Measurements from ENCODE around the gene ARHGAP24. TPM values are rescaled to one million over a fixed set of nuclear protein-coding genes. Genes with fewer than 3 reads are reported as not detected.
A peak's percentile ranks its signal among the peaks of the same experiment; 100 is the strongest.

ARHGAP24 gene
- total RNA-seq, 1 donor, result 52.5 TPM

- no peak overlapping the region for H3K4me3 ChIP-seq (ENCODE audit: insufficient read depth, low read length)
- H3K27ac ChIP-seq (ENCODE audit: low read depth, low read length), result peak overlapping the region; percentile 87
- no peaks in the 10 kb centered on the region for H3K27me3 ChIP-seq (ENCODE audit: insufficient read depth, low read length)
- no peak overlapping the region for H3K4me2 ChIP-seq (ENCODE audit: insufficient read depth, low read length)
- TF ChIP-seq CTCF (IDR thresholded peaks at IDR 0.05; ENCODE audit: extremely low read depth, low read depth, low read length), result no peak
- no peaks in the 10 kb centered on the region for H3K36me3 ChIP-seq (ENCODE audit: insufficient read depth, low read length)
- H2AFZ ChIP-seq (ENCODE audit: low read length), result no peak overlapping the region
- peaks cover 86% of the 10 kb centered on the region for H3K79me2 ChIP-seq (ENCODE audit: insufficient read depth, low read length)
- DNase-seq (ENCODE audit: insufficient read length, low spot score, missing footprints), result no peak
- peaks cover 68% of the 10 kb centered on the region for H3K4me1 ChIP-seq (ENCODE audit: insufficient read depth, low read length)
- H3K9me3 ChIP-seq (ENCODE audit: low read depth, low read length), result no peaks in the 10 kb centered on the region
- H4K20me1 ChIP-seq (ENCODE audit: insufficient read depth, low read length), result no peaks in the 10 kb centered on the region
Observed at GRCh38 chr4:85784947-85785346, 310.0 kb downstream of the ARHGAP24 start.

- no peak overlapping the region for H2AFZ ChIP-seq (ENCODE audit: low read length)
- peaks cover 85% of the 10 kb centered on the region for H3K4me1 ChIP-seq (ENCODE audit: insufficient read depth, low read length)
- no peaks in the 10 kb centered on the region for H3K27me3 ChIP-seq (ENCODE audit: insufficient read depth, low read length)
- peak overlapping the region; percentile 87 for H3K27ac ChIP-seq (ENCODE audit: low read depth, low read length)
- H3K79me2 ChIP-seq (ENCODE audit: insufficient read depth, low read length), result peaks cover 85% of the 10 kb centered on the region
- H3K36me3 ChIP-seq (ENCODE audit: insufficient read depth, low read length), result no peaks in the 10 kb centered on the region
- H3K9me3 ChIP-seq (ENCODE audit: low read depth, low read length), result no peaks in the 10 kb centered on the region
- no peak for TF ChIP-seq CTCF (IDR thresholded peaks at IDR 0.05; ENCODE audit: extremely low read depth, low read depth, low read length)
- peak overlapping the region; percentile 25 for H3K4me2 ChIP-seq (ENCODE audit: insufficient read depth, low read length)
- DNase-seq (ENCODE audit: insufficient read length, low spot score, missing footprints), result no peak
- H3K4me3 ChIP-seq (ENCODE audit: insufficient read depth, low read length), result no peak overlapping the region
- no peaks in the 10 kb centered on the region for H4K20me1 ChIP-seq (ENCODE audit: insufficient read depth, low read length)
Observed at GRCh38 chr4:85787133-85787532, 312.2 kb downstream of the ARHGAP24 start.

GRCh38 chr4:85788604-85789003 is 313.7 kb downstream of the ARHGAP24 start:
- Histone ChIP-seq H3K27me3 (ENCODE audit: insufficient read depth, low read length) (no peaks in the 10 kb centered on the region), H3K4me3 (ENCODE audit: insufficient read depth, low read length) (no peak overlapping the region), H3K4me1 (ENCODE audit: insufficient read depth, low read length) (peaks cover 87% of the 10 kb centered on the region), H2AFZ (ENCODE audit: low read length) (no peak overlapping the region), H3K27ac (ENCODE audit: low read depth, low read length) (peak overlapping the region; percentile 46), H3K79me2 (ENCODE audit: insufficient read depth, low read length) (peaks cover 79% of the 10 kb centered on the region), H4K20me1 (ENCODE audit: insufficient read depth, low read length) (no peaks in the 10 kb centered on the region), H3K4me2 (ENCODE audit: insufficient read depth, low read length) (no peak overlapping the region), H3K9me3 (ENCODE audit: low read depth, low read length) (no peaks in the 10 kb centered on the region), H3K36me3 (ENCODE audit: insufficient read depth, low read length) (no peaks in the 10 kb centered on the region)
- DNase-seq (ENCODE audit: insufficient read length, low spot score, missing footprints), result no peak
- no peak for TF ChIP-seq CTCF (IDR thresholded peaks at IDR 0.05; ENCODE audit: extremely low read depth, low read depth, low read length)

GRCh38 chr4:85789241-85789640 is 314.3 kb downstream of the ARHGAP24 start:
- H3K9me3 ChIP-seq (ENCODE audit: low read depth, low read length), result no peaks in the 10 kb centered on the region
- no peak for TF ChIP-seq CTCF (IDR thresholded peaks at IDR 0.05; ENCODE audit: extremely low read depth, low read depth, low read length)
- peaks cover 78% of the 10 kb centered on the region for H3K79me2 ChIP-seq (ENCODE audit: insufficient read depth, low read length)
- no peaks in the 10 kb centered on the region for H3K27me3 ChIP-seq (ENCODE audit: insufficient read depth, low read length)
- no peak overlapping the region for H3K4me2 ChIP-seq (ENCODE audit: insufficient read depth, low read length)
- H3K27ac ChIP-seq (ENCODE audit: low read depth, low read length), result peak overlapping the region; percentile 61
- no peaks in the 10 kb centered on the region for H3K36me3 ChIP-seq (ENCODE audit: insufficient read depth, low read length)
- H2AFZ ChIP-seq (ENCODE audit: low read length), result no peak overlapping the region
- no peak overlapping the region for H3K4me3 ChIP-seq (ENCODE audit: insufficient read depth, low read length)
- no peak for DNase-seq (ENCODE audit: insufficient read length, low spot score, missing footprints)
- H3K4me1 ChIP-seq (ENCODE audit: insufficient read depth, low read length), result peaks cover 81% of the 10 kb centered on the region
- H4K20me1 ChIP-seq (ENCODE audit: insufficient read depth, low read length), result no peaks in the 10 kb centered on the region
